Measurements from ENCODE around the gene VAV2.

VAV2 gene

DNA sequence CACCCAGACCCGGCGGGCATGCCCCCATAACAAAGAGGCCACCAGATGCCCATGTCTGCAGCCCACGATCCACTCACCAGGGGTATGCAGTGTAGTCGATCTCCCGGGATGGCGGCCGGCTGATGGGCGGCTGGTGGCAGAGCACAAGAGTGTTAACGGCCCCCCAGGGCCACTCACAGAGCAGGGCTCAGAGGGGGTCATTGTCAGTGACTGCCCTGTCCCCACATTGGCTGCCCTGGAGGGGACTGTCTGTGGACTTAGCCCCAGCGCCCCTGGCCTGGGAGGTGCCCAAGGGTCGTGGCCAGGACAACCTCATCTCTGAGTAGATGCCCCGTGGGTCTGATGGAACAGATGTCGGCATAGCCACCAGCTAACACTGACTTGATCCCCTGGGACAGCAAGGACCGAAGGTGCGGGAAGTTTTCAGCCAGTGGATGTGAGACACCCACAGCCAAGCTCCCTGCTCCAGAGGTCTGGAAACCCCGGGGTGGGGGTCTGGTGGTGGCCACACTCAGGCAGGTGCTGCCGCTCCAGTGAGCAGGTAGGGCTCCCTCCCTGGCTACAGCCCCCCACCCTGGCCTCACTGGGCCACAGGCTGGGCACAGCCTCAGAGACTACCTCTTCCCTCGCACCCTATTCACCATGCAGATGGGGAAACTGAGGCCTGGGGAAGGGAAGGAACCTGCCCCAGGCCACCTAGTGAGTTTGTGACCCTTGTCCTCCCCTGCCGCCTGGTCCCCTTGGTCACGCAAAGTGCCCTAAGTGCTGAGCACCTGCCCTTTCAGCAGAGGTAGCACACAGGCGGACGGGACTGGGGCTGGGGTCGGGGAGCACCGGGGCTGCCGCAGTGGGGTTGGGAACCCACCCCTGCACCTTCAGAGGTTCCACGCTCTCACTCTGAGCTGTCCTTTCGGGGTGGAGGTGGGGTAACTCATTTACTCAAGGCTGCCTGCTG, 215.9 kb downstream of the VAV2 start:
- TF ChIP-seq, protein P1, sequence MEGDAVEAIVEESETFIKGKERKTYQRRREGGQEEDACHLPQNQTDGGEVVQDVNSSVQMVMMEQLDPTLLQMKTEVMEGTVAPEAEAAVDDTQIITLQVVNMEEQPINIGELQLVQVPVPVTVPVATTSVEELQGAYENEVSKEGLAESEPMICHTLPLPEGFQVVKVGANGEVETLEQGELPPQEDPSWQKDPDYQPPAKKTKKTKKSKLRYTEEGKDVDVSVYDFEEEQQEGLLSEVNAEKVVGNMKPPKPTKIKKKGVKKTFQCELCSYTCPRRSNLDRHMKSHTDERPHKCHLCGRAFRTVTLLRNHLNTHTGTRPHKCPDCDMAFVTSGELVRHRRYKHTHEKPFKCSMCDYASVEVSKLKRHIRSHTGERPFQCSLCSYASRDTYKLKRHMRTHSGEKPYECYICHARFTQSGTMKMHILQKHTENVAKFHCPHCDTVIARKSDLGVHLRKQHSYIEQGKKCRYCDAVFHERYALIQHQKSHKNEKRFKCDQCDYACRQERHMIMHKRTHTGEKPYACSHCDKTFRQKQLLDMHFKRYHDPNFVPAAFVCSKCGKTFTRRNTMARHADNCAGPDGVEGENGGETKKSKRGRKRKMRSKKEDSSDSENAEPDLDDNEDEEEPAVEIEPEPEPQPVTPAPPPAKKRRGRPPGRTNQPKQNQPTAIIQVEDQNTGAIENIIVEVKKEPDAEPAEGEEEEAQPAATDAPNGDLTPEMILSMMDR (conservative IDR thresholded peaks at IDR 0.05) = no peak

DNA sequence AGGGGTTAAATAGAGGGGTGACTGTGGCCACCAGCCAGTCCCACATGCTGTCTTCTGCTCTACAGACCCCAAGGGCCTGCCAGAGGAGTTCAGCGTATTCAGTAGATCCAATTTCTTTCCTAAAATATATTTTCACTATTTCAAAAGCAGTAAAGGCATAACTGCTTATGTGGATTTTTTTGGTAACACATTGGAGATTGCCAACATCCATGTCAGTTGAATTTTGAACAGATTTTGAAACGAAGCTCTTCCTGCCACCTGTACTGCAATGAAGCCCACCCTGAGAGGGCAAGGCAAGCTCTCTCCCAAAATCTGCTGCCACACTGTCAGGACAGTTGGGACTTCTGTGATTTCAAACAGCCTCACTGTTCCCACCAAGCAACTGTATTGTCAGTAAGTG, 216.8 kb downstream of the VAV2 start:
- TF ChIP-seq, protein P1 (conservative IDR thresholded peaks at IDR 0.05) = no peak
- no peak overlapping the region for H3K27ac ChIP-seq

More for the DNA sequence above, 215.9 kb downstream of the VAV2 start:
- H3K27ac ChIP-seq = no peak overlapping the region

DNA sequence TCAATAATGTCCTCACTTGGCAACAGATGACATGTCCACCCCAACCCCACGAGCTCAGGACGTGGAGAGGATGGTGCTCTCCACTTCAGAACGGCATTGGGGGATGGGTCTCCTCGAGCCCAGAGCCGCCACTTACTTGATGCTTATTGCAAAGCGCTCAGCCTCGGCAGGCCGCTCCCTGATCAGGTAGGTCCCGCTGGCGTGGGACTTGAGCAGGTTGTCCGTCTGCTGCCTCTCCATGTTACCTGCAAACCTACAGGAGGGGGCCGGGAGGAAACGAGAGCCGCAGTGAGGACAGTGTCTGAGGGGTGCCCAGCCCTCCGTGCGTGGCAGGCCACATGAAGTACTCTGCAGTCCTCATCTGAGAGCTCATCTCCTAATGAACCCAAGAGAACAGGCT, 217.3 kb downstream of the VAV2 start:
- TF ChIP-seq, protein P1 (conservative IDR thresholded peaks at IDR 0.05) = no peak
- H3K27ac ChIP-seq = no peak overlapping the region

DNA sequence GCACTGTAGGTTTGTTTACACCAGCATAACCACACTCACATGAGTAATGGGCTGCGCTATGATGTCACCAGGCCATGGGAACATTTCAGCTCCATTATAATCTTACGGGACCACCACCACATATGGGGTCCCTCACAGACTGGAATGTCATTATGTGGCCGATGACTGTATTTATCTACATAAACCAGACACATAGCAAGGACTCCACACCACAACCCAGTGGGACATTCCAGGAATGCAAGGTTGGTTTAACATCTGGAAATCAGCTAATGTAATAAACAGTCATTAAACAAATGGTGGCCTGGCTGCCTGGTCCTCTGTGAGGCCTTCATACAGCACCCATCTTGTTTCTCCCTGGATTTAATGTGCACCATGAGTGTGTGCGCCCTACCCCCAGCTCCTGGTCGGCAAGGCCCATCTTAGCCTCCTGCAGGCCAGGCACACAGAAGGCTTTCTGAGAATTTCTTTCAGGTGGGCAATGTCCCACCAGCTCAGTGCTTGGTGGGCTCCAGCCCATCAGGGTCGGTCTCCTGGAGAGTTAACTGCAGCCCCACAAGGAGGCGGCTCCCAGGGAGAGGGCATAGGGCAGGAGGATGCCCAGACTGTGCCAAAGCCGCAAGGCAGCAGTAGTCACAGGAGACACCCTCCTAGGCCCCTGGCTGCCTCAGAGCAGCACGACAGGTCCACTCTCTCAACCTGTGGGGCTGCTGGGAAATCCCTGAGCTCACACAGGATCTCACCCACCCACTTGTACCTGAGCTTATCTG, 218.1 kb downstream of the VAV2 start:
- no peak overlapping the region for H3K27ac ChIP-seq
- TF ChIP-seq, protein P1 (conservative IDR thresholded peaks at IDR 0.05) = no peak

DNA sequence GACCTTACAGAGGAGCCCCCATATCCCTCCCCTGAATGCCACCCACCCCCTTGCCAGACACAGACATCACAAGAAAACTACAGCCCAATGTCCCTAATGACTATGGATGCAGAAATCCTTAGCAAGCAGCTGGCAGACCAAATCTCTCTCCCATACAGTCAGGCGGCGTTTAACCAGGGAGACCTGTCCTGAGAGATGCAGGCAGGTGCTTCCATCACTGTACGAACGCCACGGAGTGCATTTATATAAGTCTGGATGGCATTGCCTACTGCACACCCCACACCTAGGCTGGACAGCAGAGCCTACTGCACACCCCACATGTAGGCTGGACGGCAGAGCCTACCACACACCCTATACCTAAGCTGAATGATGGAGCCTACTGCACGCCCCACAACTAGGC, 219.5 kb downstream of the VAV2 start:
- TF ChIP-seq, protein P1 (conservative IDR thresholded peaks at IDR 0.05) = no peak
- H3K27ac ChIP-seq = no peak overlapping the region

DNA sequence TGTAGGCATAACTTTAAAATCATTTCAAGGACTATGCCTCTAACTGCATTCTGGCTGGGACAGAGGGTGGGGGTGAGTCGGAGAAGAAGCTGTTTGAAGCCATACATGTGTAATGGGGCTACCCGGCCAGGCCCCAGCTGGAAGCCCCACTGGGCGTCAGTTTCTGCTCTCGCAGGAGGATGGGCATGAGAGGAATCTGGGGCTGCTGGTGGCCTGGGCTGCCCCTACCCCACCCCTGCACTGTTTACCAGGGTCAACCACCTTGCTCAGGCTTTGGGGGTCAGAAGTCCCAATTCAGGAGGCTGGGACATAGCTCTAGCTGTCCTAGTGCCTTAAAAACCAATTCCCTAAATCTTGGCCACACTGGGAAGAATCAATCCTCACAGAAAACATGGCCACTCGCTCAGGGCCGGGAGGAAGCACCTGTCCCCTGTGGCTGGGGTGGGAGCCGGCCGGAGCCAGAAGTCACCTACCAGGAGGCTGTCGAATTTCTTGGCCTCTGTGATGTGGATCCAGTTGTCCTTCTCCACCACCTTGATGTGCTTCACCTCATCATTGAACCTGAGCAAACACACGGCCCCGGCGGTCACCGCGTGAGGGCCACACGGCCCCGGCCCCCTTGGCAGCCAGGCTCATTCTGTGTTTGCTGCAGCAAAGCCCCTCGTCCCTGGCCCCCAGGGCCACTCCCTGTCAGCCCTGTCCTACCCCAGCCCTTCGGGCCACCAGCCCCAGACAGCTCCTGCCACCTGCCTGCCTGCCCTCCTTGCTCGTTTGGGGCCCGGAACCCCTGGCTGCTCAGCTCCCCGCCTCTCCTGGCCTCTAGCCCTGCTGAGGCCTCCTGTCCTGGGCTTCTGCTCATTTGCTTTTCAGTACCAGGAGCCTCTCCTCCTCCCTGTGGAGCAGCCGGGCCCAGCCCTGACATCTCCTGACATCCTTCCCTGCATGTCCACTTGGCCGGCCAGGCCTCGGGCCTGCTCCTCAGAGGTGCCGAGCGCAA, 220.3 kb downstream of the VAV2 start:
- TF ChIP-seq, protein P1 (conservative IDR thresholded peaks at IDR 0.05) = no peak
- no peak overlapping the region for H3K27ac ChIP-seq

Measured in VCaP (cell line).